CD8-positive, alpha-beta memory T cell (primary cell): ENCODE data around the gene MOB4. TPM values are rescaled to one million over a fixed set of nuclear protein-coding genes. Genes with fewer than 3 reads are reported as not detected.
A peak's percentile ranks its signal among the peaks of the same experiment; 100 is the strongest.
"Not testable (repeated sequence)": the region's sequence is repeated elsewhere in the genome, so short reads cannot be mapped to it uniquely, and the experiment has no call there.

Source experiments
- CTCF ChIA-PET: fragments of 350-600 bp; sonication (Branson Sonifier 250); formaldehyde crosslinking; loops from one replicate; lab custom pipeline; 2021; ENCODE audit warnings: antibody characterized with exemption; lab: Charles Lee
- POLR2A ChIA-PET: fragments of 350-600 bp; sonication (Branson Sonifier 250); formaldehyde crosslinking; loops from one replicate; lab custom pipeline; 2021; ENCODE audit warnings: antibody characterized with exemption; lab: Charles Lee
- DNase-seq, 5 donors: peaks; one replicate each; pipeline versions ENCODE4 v3.0.0 to v3.0.0-alpha.2; 2020 to 2022; ENCODE audit warnings: mixed read lengths in 1 of 5
- H3K27ac ChIP-seq: one replicate; pipeline ENCODE4 v1.7.0; 2013; ENCODE audit warnings: low read depth, mild to moderate bottlenecking, low read length, moderate library complexity
- H3K27me3 ChIP-seq: 2 replicates; pipeline ENCODE4 v1.7.0; 2013; ENCODE audit warnings: low read length, mild to moderate bottlenecking; ENCODE audit not compliant: insufficient read depth, poor library complexity, severe bottlenecking
- H3K36me3 ChIP-seq: 2 replicates; pipeline ENCODE4 v1.7.0; 2013; ENCODE audit warnings: mild to moderate bottlenecking, low read length, moderate library complexity; ENCODE audit not compliant: insufficient read depth
- H3K4me1 ChIP-seq: 2 replicates; pipeline ENCODE4 v1.7.0; 2013; ENCODE audit warnings: mild to moderate bottlenecking, low read length, moderate library complexity; ENCODE audit not compliant: insufficient read depth
- H3K4me3 ChIP-seq: 2 replicates; pipeline ENCODE4 v1.7.0; 2013; ENCODE audit warnings: mild to moderate bottlenecking, low read length
- H3K9me3 ChIP-seq: 2 replicates; pipeline ENCODE4 v1.7.0; 2013; ENCODE audit warnings: mild to moderate bottlenecking, low read length
- H3K27ac Mint-ChIP-seq, 8 donors: one replicate each; pipeline ENCODE4 v1.8.0; 2020 to 2021; ENCODE audit warnings: mixed read lengths in 8 of 8, mild to moderate bottlenecking in 6 of 8, inconsistent platforms in 3 of 8, moderate library complexity in 3 of 8
- H3K27me3 Mint-ChIP-seq, 2 donors: one replicate each; pipeline ENCODE4 v1.8.0; 2020 to 2021; ENCODE audit warnings: mixed read lengths in 2 of 2, mild to moderate bottlenecking in 1 of 2, moderate library complexity in 1 of 2
- H3K36me3 Mint-ChIP-seq, 3 donors: one replicate each; pipeline ENCODE4 v1.8.0; 2020 to 2021; ENCODE audit warnings: mixed read lengths in 3 of 3, inconsistent platforms in 1 of 3, mild to moderate bottlenecking in 1 of 3
- H3K4me1 Mint-ChIP-seq, 3 donors: one replicate each; pipeline ENCODE4 v1.8.0; 2020 to 2021; ENCODE audit warnings: mixed read lengths in 3 of 3, inconsistent platforms in 1 of 3, mild to moderate bottlenecking in 1 of 3
- H3K4me3 Mint-ChIP-seq, 7 donors: one replicate each; pipeline ENCODE4 v1.8.0; 2020 to 2021; ENCODE audit warnings: mixed read lengths in 7 of 7, mild to moderate bottlenecking in 6 of 7, moderate library complexity in 4 of 7, inconsistent platforms in 2 of 7
- H3K9me3 Mint-ChIP-seq, 5 donors: one replicate each; pipeline ENCODE4 v1.8.0; 2020 to 2022; ENCODE audit warnings: mixed read lengths in 5 of 5, mild to moderate bottlenecking in 3 of 5, moderate library complexity in 2 of 5, inconsistent platforms in 1 of 5
- polyA plus RNA-seq: library from polyadenylated mRNA; unstranded; fragments of 300-500 nt; fragmentation: Illumina TruSeq; gene quantifications from one replicate; pipeline ENCODE4 v1.2.3, GENCODE V29; 2021
- total RNA-seq, 2 experiments: library from RNA; stranded (reverse); gene quantifications; one replicate each; pipeline ENCODE4 v1.2.3, GENCODE V29; 2021

MOB4 gene
- total and polyA plus RNA-seq, 3 experiments from 2014 or later = 21.9 to 26.2 (median 26.1) TPM

GRCh38 chr2:197547163-197547900 is 31.5 kb downstream of the MOB4 start:
- no peaks in the 10 kb centered on the region for H3K9me3 ChIP-seq
- H3K27me3 ChIP-seq = no peaks in the 10 kb centered on the region
- H3K27ac ChIP-seq = no peak overlapping the region
- H3K4me3 ChIP-seq = no peak overlapping the region
- Mint-ChIP-seq H3K9me3 (no peaks in the 10 kb centered on the region), H3K36me3 (peaks cover 9 to 74% (median 18%) of the 10 kb centered on the region in 3 donors), H3K27ac (peak overlapping the region in 5 of 8 donors; percentile 26 to 75 (median 50)), H3K4me1 (peaks cover 5 to 20% (median 8%) of the 10 kb centered on the region in 3 donors), H3K4me3 (no peak overlapping the region), H3K27me3 (no peaks in the 10 kb centered on the region)
- ChIA-PET POLR2A (no interaction called here), CTCF (interaction anchor here (0.9 kb wide), 1 partner anchor 12 kb away, joined by 3 read pairs; no protein-coding TSS in a partner anchor)
- no peaks in the 10 kb centered on the region for H3K4me1 ChIP-seq
- DNase-seq = no peak
- H3K36me3 ChIP-seq = peaks cover 20% of the 10 kb centered on the region

- no peaks in the 10 kb centered on the region for H3K9me3 ChIP-seq
- H3K27ac ChIP-seq = no peak overlapping the region
- H3K36me3 ChIP-seq = peaks cover 19% of the 10 kb centered on the region
- H3K4me3 Mint-ChIP-seq = no peak overlapping the region
- H3K27me3 Mint-ChIP-seq = no peaks in the 10 kb centered on the region
- H3K27me3 ChIP-seq = no peaks in the 10 kb centered on the region
- DNase-seq = no peak
- peaks cover 9 to 75% (median 12%) of the 10 kb centered on the region in 3 donors for H3K36me3 Mint-ChIP-seq
- H3K27ac Mint-ChIP-seq = peak overlapping the region in 1 of 8 donors; percentile 85
- ChIA-PET CTCF (no interaction called here), POLR2A (interaction anchor here (0.6 kb wide), 1 partner anchor 118 kb away, joined by 3 read pairs; no protein-coding TSS in a partner anchor)
- H3K4me1 Mint-ChIP-seq = peaks cover under 1 to 16% (median 8%) of the 10 kb centered on the region in 3 donors
- H3K4me1 ChIP-seq = no peaks in the 10 kb centered on the region
- no peak overlapping the region for H3K4me3 ChIP-seq
- H3K9me3 Mint-ChIP-seq = no peaks in the 10 kb centered on the region
These were observed 32.7 kb downstream of the MOB4 start for GRCh38 chr2:197548582-197548981.

- H3K27ac Mint-ChIP-seq, DNase-seq, H3K9me3 ChIP-seq, H3K4me3 ChIP-seq, CTCF ChIA-PET, H3K27me3 ChIP-seq, H3K4me1 ChIP-seq, H3K27ac ChIP-seq, POLR2A ChIA-PET, H3K9me3 Mint-ChIP-seq, H3K4me3 Mint-ChIP-seq, H3K27me3 Mint-ChIP-seq: not testable (repeated sequence)
- peaks cover 19% of the 10 kb centered on the region for H3K36me3 ChIP-seq
- H3K36me3 Mint-ChIP-seq = peaks cover 6 to 71% (median 13%) of the 10 kb centered on the region in 3 donors
- peaks cover under 1 to 16% (median 6%) of the 10 kb centered on the region in 3 donors for H3K4me1 Mint-ChIP-seq
These were observed 35.4 kb downstream of the MOB4 start for GRCh38 chr2:197551260-197551659.

- Mint-ChIP-seq H3K36me3 (peaks cover 3 to 47% (median 9%) of the 10 kb centered on the region in 3 donors), H3K27ac (peak overlapping the region in 3 of 8 donors; percentile 49 to 70 (median 66)), H3K4me3 (no peak overlapping the region), H3K9me3 (no peaks in the 10 kb centered on the region), H3K27me3 (no peaks in the 10 kb centered on the region), H3K4me1 (peaks cover 0 to 8% (median 7%) of the 10 kb centered on the region in 3 donors)
- Histone ChIP-seq H3K27me3 (no peaks in the 10 kb centered on the region), H3K27ac (no peak overlapping the region), H3K4me3 (no peak overlapping the region), H3K9me3 (no peaks in the 10 kb centered on the region), H3K4me1 (no peaks in the 10 kb centered on the region), H3K36me3 (peaks cover 4% of the 10 kb centered on the region)
- CTCF ChIA-PET = no interaction called here
- POLR2A ChIA-PET = no interaction called here
- DNase-seq = no peak
These were observed 39.6 kb downstream of the MOB4 start for GRCh38 chr2:197555467-197555866.

GRCh38 chr2:197556456-197556855 is 40.6 kb downstream of the MOB4 start:
- H3K27ac ChIP-seq = no peak overlapping the region
- peaks cover 3 to 37% (median 9%) of the 10 kb centered on the region in 3 donors for H3K36me3 Mint-ChIP-seq
- H3K27me3 ChIP-seq = no peaks in the 10 kb centered on the region
- CTCF ChIA-PET = no interaction called here
- peak overlapping the region in 6 of 8 donors; percentile 22 to 84 (median 74) for H3K27ac Mint-ChIP-seq
- H3K9me3 ChIP-seq = no peaks in the 10 kb centered on the region
- DNase-seq = no peak
- H3K27me3 Mint-ChIP-seq = no peaks in the 10 kb centered on the region
- no peaks in the 10 kb centered on the region for H3K9me3 Mint-ChIP-seq
- no peaks in the 10 kb centered on the region for H3K4me1 ChIP-seq
- H3K4me3 Mint-ChIP-seq = no peak overlapping the region
- peaks cover 3% of the 10 kb centered on the region for H3K36me3 ChIP-seq
- POLR2A ChIA-PET = no interaction called here
- peaks cover 0 to 8% (median 7%) of the 10 kb centered on the region in 3 donors for H3K4me1 Mint-ChIP-seq
- H3K4me3 ChIP-seq = no peak overlapping the region

GRCh38 chr2:197558393-197558792 is 42.5 kb downstream of the MOB4 start:
- CTCF ChIA-PET = no interaction called here
- no peaks in the 10 kb centered on the region for H3K4me1 ChIP-seq
- Mint-ChIP-seq H3K36me3 (peaks cover 9 to 19% (median 11%) of the 10 kb centered on the region in 3 donors), H3K4me3 (no peak overlapping the region), H3K27me3 (no peaks in the 10 kb centered on the region), H3K27ac (peak overlapping the region in 1 of 8 donors; percentile 73), H3K4me1 (peaks cover 4 to 13% (median 11%) of the 10 kb centered on the region in 3 donors), H3K9me3 (no peaks in the 10 kb centered on the region)
- no peak overlapping the region for H3K27ac ChIP-seq
- H3K9me3 ChIP-seq = no peaks in the 10 kb centered on the region
- DNase-seq = no peak
- POLR2A ChIA-PET = no interaction called here
- H3K36me3 ChIP-seq = no peaks in the 10 kb centered on the region
- H3K27me3 ChIP-seq = no peaks in the 10 kb centered on the region
- no peak overlapping the region for H3K4me3 ChIP-seq

GRCh38 chr2:197559681-197560080 is 43.8 kb downstream of the MOB4 start:
- Mint-ChIP-seq H3K27ac (peak overlapping the region in 3 of 8 donors; percentile 2 to 92 (median 70)), H3K4me1 (peaks cover 5 to 24% (median 11%) of the 10 kb centered on the region in 3 donors), H3K27me3 (no peaks in the 10 kb centered on the region), H3K4me3 (no peak overlapping the region), H3K36me3 (peaks cover 13 to 18% (median 14%) of the 10 kb centered on the region in 3 donors), H3K9me3 (peaks cover 0 to 3% (median 0%) of the 10 kb centered on the region in 5 donors)
- DNase-seq = no peak
- H3K27me3 ChIP-seq = no peaks in the 10 kb centered on the region
- no peak overlapping the region for H3K27ac ChIP-seq
- H3K36me3 ChIP-seq = no peaks in the 10 kb centered on the region
- H3K4me1 ChIP-seq = no peaks in the 10 kb centered on the region
- POLR2A ChIA-PET = no interaction called here
- CTCF ChIA-PET = no interaction called here
- no peaks in the 10 kb centered on the region for H3K9me3 ChIP-seq
- H3K4me3 ChIP-seq = no peak overlapping the region

- Histone ChIP-seq H3K4me1 (no peaks in the 10 kb centered on the region), H3K9me3 (no peaks in the 10 kb centered on the region), H3K36me3 (no peaks in the 10 kb centered on the region), H3K27me3 (no peaks in the 10 kb centered on the region), H3K27ac (no peak overlapping the region), H3K4me3 (no peak overlapping the region)
- POLR2A ChIA-PET = no interaction called here
- H3K9me3 Mint-ChIP-seq = peaks cover 0 to 3% (median 0%) of the 10 kb centered on the region in 5 donors
- no peak for DNase-seq
- CTCF ChIA-PET = no interaction called here
- peak overlapping the region in 1 of 8 donors; percentile 70 for H3K27ac Mint-ChIP-seq
- H3K4me1 Mint-ChIP-seq = peaks cover 8 to 28% (median 11%) of the 10 kb centered on the region in 3 donors
- H3K27me3 Mint-ChIP-seq = no peaks in the 10 kb centered on the region
- peaks cover 13 to 18% (median 13%) of the 10 kb centered on the region in 3 donors for H3K36me3 Mint-ChIP-seq
- no peak overlapping the region for H3K4me3 Mint-ChIP-seq
These were observed 44.3 kb downstream of the MOB4 start for GRCh38 chr2:197560146-197560665.
